Neuronal stem cell (in vitro differentiated cells): ENCODE measurements around the gene MSLN.
A peak's percentile ranks its signal among the peaks of the same experiment; 100 is the strongest.

Source experiments
- DNase-seq: peaks from one replicate; pipeline ENCODE4 v3.0.0-alpha.2; 2013; ENCODE audit warnings: low spot score
- H2AFZ ChIP-seq: one replicate; pipeline ENCODE4 v1.6.1; 2013; ENCODE audit warnings: mild to moderate bottlenecking, low read length, inconsistent platforms
- H2AK5ac ChIP-seq: 2 replicates; pipeline ENCODE4 v1.6.1; 2013; ENCODE audit warnings: low read depth, mild to moderate bottlenecking, inconsistent platforms, low read length, moderate library complexity, mixed read lengths
- H2BK120ac ChIP-seq: 2 replicates; pipeline ENCODE4 v1.6.1; 2013; ENCODE audit warnings: low read depth, mild to moderate bottlenecking, inconsistent platforms, low read length, moderate library complexity, mixed read lengths
- H2BK12ac ChIP-seq: one replicate; pipeline ENCODE4 v1.6.1; 2013; ENCODE audit warnings: low read length, inconsistent platforms
- H2BK15ac ChIP-seq: 2 replicates; pipeline ENCODE4 v1.6.1; 2013; ENCODE audit warnings: mild to moderate bottlenecking, low read length, inconsistent platforms, mixed read lengths
- H2BK5ac ChIP-seq: one replicate; pipeline ENCODE4 v1.6.1; 2013; ENCODE audit warnings: inconsistent platforms, mild to moderate bottlenecking, low read length, moderate library complexity
- H3K14ac ChIP-seq: one replicate; pipeline ENCODE4 v1.6.1; 2013; ENCODE audit warnings: low read length, inconsistent platforms
- H3K18ac ChIP-seq: 2 replicates; pipeline ENCODE4 v1.6.1; 2013; ENCODE audit warnings: low read length, inconsistent platforms
- H3K23ac ChIP-seq: 2 replicates; pipeline ENCODE4 v1.6.1; 2013; ENCODE audit warnings: low read depth, mild to moderate bottlenecking, mixed read lengths, low read length, inconsistent platforms; ENCODE audit not compliant: poor library complexity
- H3K27ac ChIP-seq: replicated peaks from 3 replicates; pipeline ENCODE4 v1.5.1; 2013; ENCODE audit warnings: low read length, inconsistent platforms
- H3K27me3 ChIP-seq, 3 experiments: 2 replicates each; pipeline ENCODE4 v1.6.1; 2013; ENCODE audit warnings: low read length in 3 of 3, mild to moderate bottlenecking in 2 of 3, inconsistent platforms in 1 of 3, low read depth in 1 of 3, mixed read lengths in 1 of 3, moderate library complexity in 1 of 3; ENCODE audit not compliant: control insufficient read depth in 3 of 3, insufficient read depth in 3 of 3
- H3K36me3 ChIP-seq, 2 donors: replicated peaks in 1 of 2; 2 replicates each; pipeline ENCODE4 v1.6.1; 2013; ENCODE audit warnings: low read length in 2 of 2; ENCODE audit not compliant: control insufficient read depth in 2 of 2, insufficient read depth in 2 of 2
- H3K4ac ChIP-seq: 2 replicates; pipeline ENCODE4 v1.6.1; 2013; ENCODE audit warnings: inconsistent platforms, mild to moderate bottlenecking, low read length, moderate library complexity
- H3K4me1 ChIP-seq, 2 donors: 1 replicate in 1 of 2; 2 replicates in 1 of 2; pipeline ENCODE4 v1.6.1; 2013; ENCODE audit warnings: low read length in 2 of 2, low read depth in 1 of 2; ENCODE audit not compliant: control insufficient read depth in 2 of 2, insufficient read depth in 1 of 2
- H3K4me2 ChIP-seq: one replicate; pipeline ENCODE4 v1.6.1; 2013; ENCODE audit warnings: mild to moderate bottlenecking, low read length, inconsistent platforms; ENCODE audit not compliant: insufficient read depth, poor library complexity, severe bottlenecking
- H3K4me3 ChIP-seq, 2 donors: 2 replicates each; pipeline ENCODE4 v1.5.1; 2013; ENCODE audit warnings: low read length in 2 of 2, mild to moderate bottlenecking in 2 of 2, inconsistent platforms in 1 of 2, moderate library complexity in 1 of 2
- H3K79me1 ChIP-seq: one replicate; pipeline ENCODE4 v1.6.1; 2013; ENCODE audit warnings: low read depth, mild to moderate bottlenecking, inconsistent platforms, low read length, moderate library complexity
- H3K9ac ChIP-seq: one replicate; pipeline ENCODE4 v1.6.1; 2013; ENCODE audit warnings: mild to moderate bottlenecking, low read depth, low read length, inconsistent platforms; ENCODE audit not compliant: poor library complexity
- H3K9me3 ChIP-seq, 2 donors: replicated peaks in 1 of 2; 2 replicates each; pipeline versions ENCODE3 to v1.6.1; 2013; ENCODE audit warnings: low read length in 2 of 2, mild to moderate bottlenecking in 2 of 2, inconsistent platforms in 1 of 2, low read depth in 1 of 2, mixed read lengths in 1 of 2, moderate library complexity in 1 of 2; ENCODE audit not compliant: control insufficient read depth in 2 of 2, insufficient read depth in 1 of 2
- H4K8ac ChIP-seq: one replicate; pipeline ENCODE4 v1.6.1; 2013; ENCODE audit warnings: low read depth, mild to moderate bottlenecking, inconsistent platforms, low read length, moderate library complexity
- H4K91ac ChIP-seq: one replicate; pipeline ENCODE4 v1.6.1; 2013; ENCODE audit warnings: low read length, low read depth, mild to moderate bottlenecking, inconsistent platforms; ENCODE audit not compliant: poor library complexity
- WGBS, 2 donors: extraction: QIAGEN DNeasy Blood & Tissue Kit; methylation state at CpG; one replicate each; pipeline ENCODE4 v1.1.7; 2013; ENCODE audit warnings: missing lambda C conversion rate in 2 of 2, mixed read lengths in 1 of 2; ENCODE audit not compliant: insufficient read length in 2 of 2, insufficient replicate concordance in 1 of 2; ENCODE audit errors: extremely low coverage in 2 of 2; 5-methylcytosine and 5-hydroxymethylcytosine counted together

Gene MSLN

GRCh38 chr16:781346-782010, 20.9 kb downstream of the MSLN start:
- no CpG with 5 or more reads among the region's 19 CpGs for WGBS, 2 donors
- Histone ChIP-seq H2BK12ac (peak overlapping the region; percentile 22), H3K23ac (peak overlapping the region; percentile 43), H2AK5ac (no peak overlapping the region), H3K4me2 (no peak overlapping the region), H3K4me3 (no peak overlapping the region), H3K9ac (peak overlapping the region; percentile 60), H3K18ac (peak overlapping the region; percentile 57), H2BK15ac (peak overlapping the region; percentile 92), H3K27me3 (peaks cover 0 to 46% (median 3%) of the 10 kb centered on the region in 3 experiments), H2BK120ac (no peak overlapping the region), H2AFZ (no peak overlapping the region), H3K27ac (no peak overlapping the region), H4K8ac (no peak overlapping the region), H3K36me3 (peaks cover 8 to 13% of the 10 kb centered on the region in 2 donors), H3K79me1 (peaks cover 18% of the 10 kb centered on the region), H3K4ac (peak overlapping the region; percentile 53), H4K91ac (no peak overlapping the region), H2BK5ac (peak overlapping the region; percentile 24), H3K4me1 (peaks cover 0 to 3% of the 10 kb centered on the region in 2 donors), H3K14ac (peak overlapping the region; percentile 56), H3K9me3 (peaks cover 0 to 1% of the 10 kb centered on the region in 2 donors)
- DNase-seq, result no peak

GRCh38 chr16:782258-782657, 21.7 kb downstream of the MSLN start:
- Histone ChIP-seq H3K36me3 (peaks cover 9 to 17% of the 10 kb centered on the region in 2 donors), H2BK12ac (no peak overlapping the region), H3K23ac (peak overlapping the region; percentile 43), H3K14ac (peak overlapping the region; percentile 38), H3K18ac (peak overlapping the region; percentile 64), H4K8ac (no peak overlapping the region), H2AFZ (no peak overlapping the region), H3K9me3 (peaks cover 0 to 1% of the 10 kb centered on the region in 2 donors), H3K79me1 (peaks cover 22% of the 10 kb centered on the region), H2BK15ac (peak overlapping the region; percentile 75), H3K27me3 (peaks cover 0 to 43% (median 3%) of the 10 kb centered on the region in 3 experiments), H2BK120ac (no peak overlapping the region), H3K9ac (no peak overlapping the region), H2BK5ac (peak overlapping the region; percentile 24), H2AK5ac (peak overlapping the region; percentile 92), H3K4me2 (no peak overlapping the region), H3K27ac (no peak overlapping the region), H4K91ac (no peak overlapping the region), H3K4ac (no peak overlapping the region), H3K4me3 (no peak overlapping the region), H3K4me1 (peaks cover 0 to 3% of the 10 kb centered on the region in 2 donors)
- WGBS, 2 donors, result no CpG with 5 or more reads among the region's 6 CpGs
- no peak for DNase-seq

- Histone ChIP-seq H4K8ac (peak overlapping the region; percentile 3), H2BK120ac (no peak overlapping the region), H3K79me1 (peaks cover 27% of the 10 kb centered on the region), H3K4me3 (no peak overlapping the region), H2AFZ (no peak overlapping the region), H3K9ac (peak overlapping the region; percentile 21), H3K4me2 (no peak overlapping the region), H2BK5ac (peak overlapping the region; percentile 35), H3K23ac (peak overlapping the region; percentile 89), H3K27me3 (peaks cover 0 to 39% (median 3%) of the 10 kb centered on the region in 3 experiments), H2AK5ac (peak overlapping the region; percentile 92), H3K9me3 (peaks cover 0 to 1% of the 10 kb centered on the region in 2 donors), H3K18ac (peak overlapping the region; percentile 64), H3K4me1 (peaks cover 2 to 4% of the 10 kb centered on the region in 2 donors), H4K91ac (no peak overlapping the region), H3K27ac (no peak overlapping the region), H3K36me3 (peaks cover 9 to 17% of the 10 kb centered on the region in 2 donors), H2BK12ac (peak overlapping the region; percentile 58), H2BK15ac (no peak overlapping the region), H3K4ac (no peak overlapping the region), H3K14ac (peak overlapping the region; percentile 56)
- no peak for DNase-seq
- WGBS, 2 donors, result no CpG with 5 or more reads among the region's 36 CpGs
Observed at GRCh38 chr16:782766-783403, 22.4 kb downstream of the MSLN start.
